Midbrain (tissue), 1 donor: ENCODE data around the gene SERPINI2.
A peak's percentile ranks its signal among the peaks of the same experiment; 100 is the strongest.

Experiments used
- DNase-seq: peaks from one replicate; lab custom pipeline; 2025; lab: John Stamatoyannopoulos, UW

Gene SERPINI2

GRCh38 chr3:167473863-167474262 lies at the start of gene SERPINI2:
Gene SERPINI2 (minus strand): TSS chr3:167474042. CDS start chr3:167471834, 2,208 bp downstream.
- DNase-seq, result no peak

- no peak for DNase-seq
Measured at GRCh38 chr3:167521006-167521355, 47.1 kb upstream of the SERPINI2 start.

GRCh38 chr3:167520266-167521005 lies 46.6 kb upstream of the SERPINI2 start:
- DNase-seq, result no peak

GRCh38 chr3:167507954-167508353 lies 34.1 kb upstream of the SERPINI2 start:
- no peak for DNase-seq

- DNase-seq, result no peak
Measured at GRCh38 chr3:167502401-167502800, 28.6 kb upstream of the SERPINI2 start.

- no peak for DNase-seq
Measured at GRCh38 chr3:167501941-167502340, 28.1 kb upstream of the SERPINI2 start.

GRCh38 chr3:167497903-167498302 lies 24.1 kb upstream of the SERPINI2 start:
- DNase-seq, result no peak

- no peak for DNase-seq
Measured at GRCh38 chr3:167493244-167493643, 19.4 kb upstream of the SERPINI2 start.

- DNase-seq, result no peak
Measured at GRCh38 chr3:167491621-167492020, 17.8 kb upstream of the SERPINI2 start.

GRCh38 chr3:167489571-167489970 lies 15.7 kb upstream of the SERPINI2 start:
- no peak for DNase-seq

GRCh38 chr3:167487556-167487955 lies 13.7 kb upstream of the SERPINI2 start:
- no peak for DNase-seq

GRCh38 chr3:167484551-167484950 lies 10.7 kb upstream of the SERPINI2 start:
- no peak for DNase-seq

- no peak for DNase-seq
Measured at GRCh38 chr3:167483708-167484475, 10.1 kb upstream of the SERPINI2 start.

GRCh38 chr3:167481164-167481563 lies 7.3 kb upstream of the SERPINI2 start:
- no peak for DNase-seq

- DNase-seq, result no peak
Measured at GRCh38 chr3:167480748-167481147, 6.9 kb upstream of the SERPINI2 start.

- DNase-seq, result peak; percentile 11
Measured at GRCh38 chr3:167469381-167469780, 4.5 kb downstream of the SERPINI2 start.

- no peak for DNase-seq
Measured at GRCh38 chr3:167467848-167468611, 5.8 kb downstream of the SERPINI2 start.

- no peak for DNase-seq
Measured at GRCh38 chr3:167466966-167467365, 6.9 kb downstream of the SERPINI2 start.

- DNase-seq, result no peak
Measured at GRCh38 chr3:167456157-167456799, 17.6 kb downstream of the SERPINI2 start.

GRCh38 chr3:167453815-167454214 lies 20.0 kb downstream of the SERPINI2 start:
- no peak for DNase-seq

- DNase-seq, result no peak
Measured at GRCh38 chr3:167451282-167451681, 22.6 kb downstream of the SERPINI2 start.

- DNase-seq, result no peak
Measured at GRCh38 chr3:167450675-167451074, 23.2 kb downstream of the SERPINI2 start.
